GM10248 (cell line): ENCODE results near the gene SESN1.

Source experiments
- CTCF ChIA-PET: fragments of 300-600 bp; sonication (Branson Sonifier 250); formaldehyde crosslinking; extraction: SDS; loops from one replicate; lab custom pipeline; 2021; ENCODE audit warnings: antibody characterized with exemption; lab: Yijun Ruan, JAX
- POLR2A ChIA-PET: fragments of 350-650 bp; sonication (Branson Sonifier 250); formaldehyde crosslinking; extraction: SDS; loops from one replicate; lab custom pipeline; 2020; ENCODE audit warnings: antibody characterized with exemption; lab: Yijun Ruan, JAX
- DNase-seq: peaks from one replicate; pipeline ENCODE4 v3.0.0; 2012; ENCODE audit errors: extremely low spot score
- CTCF ChIP-seq: IDR thresholded peaks from 2 replicates; pipeline ENCODE4 v1.5.1; 2012; ENCODE audit warnings: mild to moderate bottlenecking, low read depth; ENCODE audit errors: extremely low read depth, missing control alignments, control extremely low read depth

SESN1 gene

GRCh38 chr6:109051301-109052017 is 43.2 kb downstream of the SESN1 start:
- CTCF ChIA-PET, result no interaction called here
- POLR2A ChIA-PET, result no interaction called here
- no peak for TF ChIP-seq CTCF
- DNase-seq, result no peak

- POLR2A ChIA-PET, result no interaction called here
Measured at GRCh38 chr6:109050447-109051102, 44.1 kb downstream of the SESN1 start.

GRCh38 chr6:109050012-109050411 is 44.6 kb downstream of the SESN1 start:
- POLR2A ChIA-PET, result no interaction called here
- TF ChIP-seq CTCF, result no peak
- DNase-seq, result no peak
- CTCF ChIA-PET, result interaction anchor here (1.2 to 1.4 kb wide), 2 partner anchors 12 to 262 kb away, joined by 3 to 6 read pairs; no protein-coding TSS in a partner anchor

More at GRCh38 chr6:109050447-109051102, 44.1 kb downstream of the SESN1 start:
- TF ChIP-seq CTCF, result no peak
- CTCF ChIA-PET, result interaction anchor here (1.4 kb wide), 1 partner anchor 263 kb away, joined by 3 read pairs; no protein-coding TSS in a partner anchor
- no peak for DNase-seq

- ChIA-PET POLR2A (no interaction called here), CTCF (interaction anchor here (1.2 kb wide), 1 partner anchor 11 kb away, joined by 6 read pairs; no protein-coding TSS in a partner anchor)
- TF ChIP-seq CTCF, result no peak
- DNase-seq, result no peak
Measured at GRCh38 chr6:109048670-109049415, 45.8 kb downstream of the SESN1 start.

- CTCF ChIA-PET, result no interaction called here
- TF ChIP-seq CTCF, result no peak
- DNase-seq, result no peak
- POLR2A ChIA-PET, result no interaction called here
Measured at GRCh38 chr6:109048176-109048575, 46.5 kb downstream of the SESN1 start.

GRCh38 chr6:109045493-109045892 is 49.2 kb downstream of the SESN1 start:
- no peak for DNase-seq
- TF ChIP-seq CTCF, result no peak
- ChIA-PET CTCF (no interaction called here), POLR2A (no interaction called here)
